GM10266 (cell line): ENCODE results near the gene BTG1.
"Not testable (repeated sequence)": the region's sequence is repeated elsewhere in the genome, so short reads cannot be mapped to it uniquely, and the experiment has no call there.

Source experiments
- DNase-seq: peaks from one replicate; pipeline ENCODE4 v3.0.0; 2012; ENCODE audit errors: extremely low spot score
- CTCF ChIP-seq: IDR thresholded peaks from 2 replicates; pipeline ENCODE4 v1.5.1; 2012; ENCODE audit warnings: mild to moderate bottlenecking, low read depth; ENCODE audit not compliant: control insufficient read depth, insufficient read depth; ENCODE audit errors: missing control alignments

The BTG1 gene

GRCh38 chr12:92102606-92103005 lies 43.0 kb downstream of the BTG1 start:
- TF ChIP-seq CTCF, result no peak
- DNase-seq, result no peak

GRCh38 chr12:92098594-92099380 lies 46.9 kb downstream of the BTG1 start:
- TF ChIP-seq CTCF, result no peak
- no peak for DNase-seq

GRCh38 chr12:92096346-92097136 lies 49.1 kb downstream of the BTG1 start:
- no peak for TF ChIP-seq CTCF
- DNase-seq, result no peak

GRCh38 chr12:92094751-92095161 lies 50.9 kb downstream of the BTG1 start:
- no peak for DNase-seq
- no peak for TF ChIP-seq CTCF

GRCh38 chr12:92094301-92094700 lies 51.3 kb downstream of the BTG1 start:
- DNase-seq, result not testable (repeated sequence)
